ENCODE results near the gene SNX5.

The SNX5 gene

GRCh38 chr20:18005990-18006364 lies 37.4 kb upstream of the SNX5 start:
- Histone ChIP-seq H4K20me1 (ENCODE audit: low read depth, low read length) (no peaks in the 10 kb centered on the region), H3K9ac (ENCODE audit: low read length) (no peak overlapping the region), H3K4me3 (ENCODE audit: insufficient read depth, low read length, poor library complexity, severe bottlenecking) (no peak overlapping the region), H3K27me3 (ENCODE audit: low read length) (no peaks in the 10 kb centered on the region), H3F3A (ENCODE audit: insufficient read depth) (no peaks in the 10 kb centered on the region), H3K4me2 (ENCODE audit: low read depth, low read length, poor library complexity, severe bottlenecking) (no peak overlapping the region), H3K9me2 (replicated peaks; ENCODE audit: insufficient read depth, low read length) (no peaks in the 10 kb centered on the region), H3K36me3 (ENCODE audit: low read length) (no peaks in the 10 kb centered on the region), H3K27ac (ENCODE audit: low read depth, low read length) (no peak overlapping the region), H3K79me2 (ENCODE audit: insufficient read depth, low read length) (no peaks in the 10 kb centered on the region), H3K9me3 (ENCODE audit: insufficient read depth, low read length) (no peaks in the 10 kb centered on the region), H2AFZ (ENCODE audit: low read depth, low read length, severe bottlenecking) (no peak overlapping the region)
- TF ChIP-seq CTCF (IDR thresholded peaks at IDR 0.05; ENCODE audit: insufficient read depth, low read length, poor library complexity, severe bottlenecking) (no peak), EZH2phosphoT487 (conservative IDR thresholded peaks at IDR 0.05; ENCODE audit: low read length) (no peak)

GRCh38 chr20:18005170-18005989 lies 36.8 kb upstream of the SNX5 start:
- Histone ChIP-seq H3K27ac (ENCODE audit: low read depth, low read length) (no peak overlapping the region), H3K4me2 (ENCODE audit: low read depth, low read length, poor library complexity, severe bottlenecking) (no peak overlapping the region), H4K20me1 (ENCODE audit: low read depth, low read length) (no peaks in the 10 kb centered on the region), H3K9me2 (replicated peaks; ENCODE audit: insufficient read depth, low read length) (no peaks in the 10 kb centered on the region), H3K27me3 (ENCODE audit: low read length) (no peaks in the 10 kb centered on the region), H3K36me3 (ENCODE audit: low read length) (no peaks in the 10 kb centered on the region), H3F3A (ENCODE audit: insufficient read depth) (no peaks in the 10 kb centered on the region), H2AFZ (ENCODE audit: low read depth, low read length, severe bottlenecking) (no peak overlapping the region), H3K79me2 (ENCODE audit: insufficient read depth, low read length) (no peaks in the 10 kb centered on the region), H3K4me3 (ENCODE audit: insufficient read depth, low read length, poor library complexity, severe bottlenecking) (no peak overlapping the region), H3K9me3 (ENCODE audit: insufficient read depth, low read length) (no peaks in the 10 kb centered on the region), H3K9ac (ENCODE audit: low read length) (no peak overlapping the region)
- TF ChIP-seq EZH2phosphoT487 (conservative IDR thresholded peaks at IDR 0.05; ENCODE audit: low read length) (no peak), CTCF (IDR thresholded peaks at IDR 0.05; ENCODE audit: insufficient read depth, low read length, poor library complexity, severe bottlenecking) (no peak)

- Histone ChIP-seq H3K4me3 (ENCODE audit: insufficient read depth, low read length, poor library complexity, severe bottlenecking) (no peak overlapping the region), H3K27ac (ENCODE audit: low read depth, low read length) (no peak overlapping the region), H3K9ac (ENCODE audit: low read length) (no peak overlapping the region), H3F3A (ENCODE audit: insufficient read depth) (no peaks in the 10 kb centered on the region), H4K20me1 (ENCODE audit: low read depth, low read length) (no peaks in the 10 kb centered on the region), H3K27me3 (ENCODE audit: low read length) (no peaks in the 10 kb centered on the region), H3K79me2 (ENCODE audit: insufficient read depth, low read length) (no peaks in the 10 kb centered on the region), H3K9me3 (ENCODE audit: insufficient read depth, low read length) (no peaks in the 10 kb centered on the region), H2AFZ (ENCODE audit: low read depth, low read length, severe bottlenecking) (no peak overlapping the region), H3K9me2 (replicated peaks; ENCODE audit: insufficient read depth, low read length) (no peaks in the 10 kb centered on the region), H3K36me3 (ENCODE audit: low read length) (no peaks in the 10 kb centered on the region), H3K4me2 (ENCODE audit: low read depth, low read length, poor library complexity, severe bottlenecking) (no peak overlapping the region)
- TF ChIP-seq CTCF (IDR thresholded peaks at IDR 0.05; ENCODE audit: insufficient read depth, low read length, poor library complexity, severe bottlenecking) (no peak), EZH2phosphoT487 (conservative IDR thresholded peaks at IDR 0.05; ENCODE audit: low read length) (no peak)
Observed at GRCh38 chr20:18004384-18005031, 35.9 kb upstream of the SNX5 start.

All from SU-DHL-6 (cell line).